Measurements from ENCODE around the gene SRGAP3.

GRCh38 chr3:9107738-9108137 lies 141.7 kb downstream of the SRGAP3 start:
- no peak for TF ChIP-seq POLR2AphosphoS5 (IDR thresholded peaks at IDR 0.05)
- TF ChIP-seq, protein P1, sequence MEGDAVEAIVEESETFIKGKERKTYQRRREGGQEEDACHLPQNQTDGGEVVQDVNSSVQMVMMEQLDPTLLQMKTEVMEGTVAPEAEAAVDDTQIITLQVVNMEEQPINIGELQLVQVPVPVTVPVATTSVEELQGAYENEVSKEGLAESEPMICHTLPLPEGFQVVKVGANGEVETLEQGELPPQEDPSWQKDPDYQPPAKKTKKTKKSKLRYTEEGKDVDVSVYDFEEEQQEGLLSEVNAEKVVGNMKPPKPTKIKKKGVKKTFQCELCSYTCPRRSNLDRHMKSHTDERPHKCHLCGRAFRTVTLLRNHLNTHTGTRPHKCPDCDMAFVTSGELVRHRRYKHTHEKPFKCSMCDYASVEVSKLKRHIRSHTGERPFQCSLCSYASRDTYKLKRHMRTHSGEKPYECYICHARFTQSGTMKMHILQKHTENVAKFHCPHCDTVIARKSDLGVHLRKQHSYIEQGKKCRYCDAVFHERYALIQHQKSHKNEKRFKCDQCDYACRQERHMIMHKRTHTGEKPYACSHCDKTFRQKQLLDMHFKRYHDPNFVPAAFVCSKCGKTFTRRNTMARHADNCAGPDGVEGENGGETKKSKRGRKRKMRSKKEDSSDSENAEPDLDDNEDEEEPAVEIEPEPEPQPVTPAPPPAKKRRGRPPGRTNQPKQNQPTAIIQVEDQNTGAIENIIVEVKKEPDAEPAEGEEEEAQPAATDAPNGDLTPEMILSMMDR (IDR thresholded peaks at IDR 0.05): no peak
- no peak for TF ChIP-seq POLR2A (IDR thresholded peaks at IDR 0.05)
